GM18951 (cell line): ENCODE data around the gene PYGM.

ENCODE experiments used
- POLR2A ChIP-seq: IDR thresholded peaks from 4 replicates; pipeline ENCODE4 v1.6.1; 2011; ENCODE audit warnings: mild to moderate bottlenecking; ENCODE audit not compliant: insufficient read length, insufficient read depth; ENCODE audit errors: extremely low read depth
- in situ Hi-C: fragments of 300-500 bp; cut with MboI; formaldehyde crosslinking; loops from one replicate; pipeline ENCODE4 v1.12.0; 2022; ENCODE audit warnings: low sequenced_read_pairs, mixed read lengths, inconsistent platforms; ENCODE audit not compliant: unreplicated experiment

PYGM gene

GRCh38 chr11:64750361-64751054 lies 9.3 kb downstream of the PYGM start:
- in situ Hi-C loops = no loop called here
- no peak for TF ChIP-seq POLR2A

GRCh38 chr11:64747961-64748665 lies 11.7 kb downstream of the PYGM start:
- in situ Hi-C loops = no loop called here
- no peak for TF ChIP-seq POLR2A

- in situ Hi-C loops = no loop called here
- TF ChIP-seq POLR2A = no peak
Observed at GRCh38 chr11:64746486-64746885, 13.3 kb downstream of the PYGM start.

- in situ Hi-C loops = no loop called here
- peak; percentile 48 for TF ChIP-seq POLR2A
Observed at GRCh38 chr11:64745521-64746328, 14.0 kb downstream of the PYGM start.

GRCh38 chr11:64745189-64745520 lies 14.6 kb downstream of the PYGM start:
- no peak for TF ChIP-seq POLR2A
- in situ Hi-C loops = no loop called here

- in situ Hi-C loops = no loop called here
- no peak for TF ChIP-seq POLR2A
Observed at GRCh38 chr11:64744544-64745188, 15.1 kb downstream of the PYGM start.

- in situ Hi-C loops = no loop called here
Observed at GRCh38 chr11:64743591-64744543, 15.9 kb downstream of the PYGM start, which contains the start of gene RASGRP2. RASGRP2 (minus strand) TSS chr11:64744142; CDS start chr11:64742866, 1,276 bp downstream.

GRCh38 chr11:64742889-64743590 lies 16.7 kb downstream of the PYGM start:
- in situ Hi-C loops = no loop called here

More at GRCh38 chr11:64743591-64744543, 15.9 kb downstream of the PYGM start, which contains the start of gene RASGRP2:
- peak; percentile 21 for TF ChIP-seq POLR2A

GRCh38 chr11:64742087-64742888 lies 17.5 kb downstream of the PYGM start:
- TF ChIP-seq POLR2A = no peak
- in situ Hi-C loops = no loop called here

More at GRCh38 chr11:64742889-64743590, 16.7 kb downstream of the PYGM start:
- no peak for TF ChIP-seq POLR2A

GRCh38 chr11:64741375-64742086 lies 18.2 kb downstream of the PYGM start:
- TF ChIP-seq POLR2A = no peak

More at GRCh38 chr11:64741375-64742086, 18.2 kb downstream of the PYGM start:
- in situ Hi-C loops = no loop called here
